Kidney epithelial cell (primary cell): Measurements from ENCODE around the gene ERFE. TPM values are rescaled to one million over a fixed set of nuclear protein-coding genes. Genes with fewer than 3 reads are reported as not detected.

Experiments used
- DNase-seq: peaks from one replicate; pipeline ENCODE4 v3.0.0-alpha.2; 2010; ENCODE audit warnings: low read depth
- H3K27me3 ChIP-seq: 2 replicates; pipeline ENCODE4 v1.6.0; 2011; ENCODE audit warnings: low read length; ENCODE audit not compliant: control insufficient read depth, insufficient read depth
- H3K36me3 ChIP-seq: 2 replicates; pipeline ENCODE4 v1.5.1; 2011; ENCODE audit warnings: low read length; ENCODE audit not compliant: control insufficient read depth, insufficient read depth
- H3K4me3 ChIP-seq: 2 replicates; pipeline ENCODE4 v1.5.1; 2011; ENCODE audit warnings: low read depth, mild to moderate bottlenecking, control low read depth, low read length
- total RNA-seq: library from RNA; depleted of rRNA; stranded (reverse); fragments of >200 nt; gene quantifications from 2 replicates; pipeline ENCODE4 v1.2.3, GENCODE V29; 2015
- TF ChIP-seq, protein P1 (sequence below): IDR thresholded peaks from 2 replicates; pipeline ENCODE4 v1.5.1; 2011; ENCODE audit warnings: mild to moderate bottlenecking, moderate library complexity, low read length, control low read depth, inconsistent platforms; ENCODE audit not compliant: insufficient read depth, poor library complexity, severe bottlenecking

The ERFE gene
- total RNA-seq, 1 donor from 2014 or later: 106 TPM

DNA sequence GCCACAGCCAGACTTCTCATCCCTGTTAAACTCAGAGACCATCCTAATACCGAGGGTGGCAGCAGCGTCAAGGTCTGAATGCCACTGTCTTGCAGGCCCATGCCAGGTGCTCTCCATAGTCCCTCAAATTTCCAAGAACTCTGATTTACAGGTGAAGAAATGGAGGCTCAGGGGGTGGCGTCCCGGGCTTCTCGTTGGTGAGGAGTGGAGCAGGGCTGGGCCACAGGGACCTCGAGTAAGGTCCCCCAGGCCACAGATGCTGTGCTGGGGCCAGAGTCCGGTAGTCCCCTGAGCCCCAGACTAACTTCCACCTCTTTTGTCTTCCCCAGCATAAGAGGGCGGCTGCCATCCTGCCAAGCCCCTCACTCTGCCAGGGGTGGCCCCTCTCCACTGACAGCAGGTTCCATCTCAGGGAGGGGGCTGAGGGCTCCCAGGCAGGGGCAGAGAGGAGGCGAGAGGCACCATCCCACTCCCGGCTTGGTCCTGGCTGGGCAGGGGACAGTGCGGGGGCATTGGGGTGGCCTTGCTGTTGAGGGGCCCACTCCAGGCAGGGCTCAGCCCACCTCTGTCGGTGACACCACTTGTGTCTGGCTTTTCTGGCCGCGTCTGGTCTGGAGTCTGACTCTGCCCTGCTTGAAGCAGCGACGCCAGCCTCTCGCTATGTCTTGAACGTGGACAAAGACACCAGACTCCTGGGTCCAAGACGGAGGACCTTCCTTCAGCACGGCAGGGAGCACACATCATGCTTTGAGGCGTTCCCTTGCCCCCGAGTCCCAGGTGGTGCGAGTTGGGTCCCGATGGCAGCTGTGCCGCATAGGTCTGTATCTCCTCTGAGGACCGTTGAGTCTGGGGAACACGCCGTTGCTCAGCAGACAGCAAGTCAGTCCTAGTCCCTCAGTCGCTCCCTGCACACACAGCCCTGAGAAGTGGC, 36.2 kb upstream of the ERFE start:
- Histone ChIP-seq H3K36me3 (no peaks in the 10 kb centered on the region), H3K4me3 (no peak overlapping the region), H3K27me3 (peaks cover 24% of the 10 kb centered on the region)
- DNase-seq: no peak
- TF ChIP-seq, protein P1, sequence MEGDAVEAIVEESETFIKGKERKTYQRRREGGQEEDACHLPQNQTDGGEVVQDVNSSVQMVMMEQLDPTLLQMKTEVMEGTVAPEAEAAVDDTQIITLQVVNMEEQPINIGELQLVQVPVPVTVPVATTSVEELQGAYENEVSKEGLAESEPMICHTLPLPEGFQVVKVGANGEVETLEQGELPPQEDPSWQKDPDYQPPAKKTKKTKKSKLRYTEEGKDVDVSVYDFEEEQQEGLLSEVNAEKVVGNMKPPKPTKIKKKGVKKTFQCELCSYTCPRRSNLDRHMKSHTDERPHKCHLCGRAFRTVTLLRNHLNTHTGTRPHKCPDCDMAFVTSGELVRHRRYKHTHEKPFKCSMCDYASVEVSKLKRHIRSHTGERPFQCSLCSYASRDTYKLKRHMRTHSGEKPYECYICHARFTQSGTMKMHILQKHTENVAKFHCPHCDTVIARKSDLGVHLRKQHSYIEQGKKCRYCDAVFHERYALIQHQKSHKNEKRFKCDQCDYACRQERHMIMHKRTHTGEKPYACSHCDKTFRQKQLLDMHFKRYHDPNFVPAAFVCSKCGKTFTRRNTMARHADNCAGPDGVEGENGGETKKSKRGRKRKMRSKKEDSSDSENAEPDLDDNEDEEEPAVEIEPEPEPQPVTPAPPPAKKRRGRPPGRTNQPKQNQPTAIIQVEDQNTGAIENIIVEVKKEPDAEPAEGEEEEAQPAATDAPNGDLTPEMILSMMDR: no peak

DNA sequence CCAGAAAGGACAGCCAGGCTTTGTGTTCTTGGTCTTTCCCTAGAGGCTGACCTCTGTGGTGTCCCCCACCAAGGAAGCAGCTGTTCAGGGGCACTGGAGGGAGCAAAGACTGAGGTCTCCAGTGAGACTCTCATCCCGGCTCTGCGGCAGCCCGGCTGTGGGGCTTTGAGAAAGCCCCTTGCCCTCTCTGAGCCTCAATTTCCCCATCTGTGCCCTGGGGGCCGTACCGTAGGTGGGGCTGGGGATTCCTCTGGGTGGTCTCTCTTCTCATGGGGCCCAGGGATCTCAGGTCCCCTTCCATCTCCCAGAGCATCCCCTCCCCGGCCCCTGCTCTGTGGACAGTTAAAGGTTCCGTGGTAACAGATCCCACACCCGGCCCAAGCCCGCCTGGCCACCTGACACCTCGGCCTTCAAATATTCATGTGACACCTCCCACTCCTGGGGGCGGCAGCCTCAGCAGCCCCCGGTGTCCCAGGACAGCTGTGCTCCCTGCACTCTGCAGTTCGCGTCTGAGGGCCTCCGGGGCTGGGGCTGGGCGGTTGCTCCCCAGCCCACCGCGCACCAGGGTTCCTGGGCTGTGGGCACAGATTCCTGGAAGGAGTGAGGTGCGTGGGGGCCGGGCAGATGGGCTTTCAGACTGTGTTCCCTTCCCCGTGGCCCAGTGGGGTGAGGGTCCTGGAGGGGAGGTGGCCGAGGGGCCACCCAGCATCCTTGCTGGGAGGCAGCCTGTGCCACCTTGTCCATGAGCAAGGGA, 35.4 kb upstream of the ERFE start:
- no peak for DNase-seq
- TF ChIP-seq, protein P1: no peak
- H3K4me3 ChIP-seq: no peak overlapping the region
- H3K27me3 ChIP-seq: peaks cover 24% of the 10 kb centered on the region
- H3K36me3 ChIP-seq: no peaks in the 10 kb centered on the region

DNA sequence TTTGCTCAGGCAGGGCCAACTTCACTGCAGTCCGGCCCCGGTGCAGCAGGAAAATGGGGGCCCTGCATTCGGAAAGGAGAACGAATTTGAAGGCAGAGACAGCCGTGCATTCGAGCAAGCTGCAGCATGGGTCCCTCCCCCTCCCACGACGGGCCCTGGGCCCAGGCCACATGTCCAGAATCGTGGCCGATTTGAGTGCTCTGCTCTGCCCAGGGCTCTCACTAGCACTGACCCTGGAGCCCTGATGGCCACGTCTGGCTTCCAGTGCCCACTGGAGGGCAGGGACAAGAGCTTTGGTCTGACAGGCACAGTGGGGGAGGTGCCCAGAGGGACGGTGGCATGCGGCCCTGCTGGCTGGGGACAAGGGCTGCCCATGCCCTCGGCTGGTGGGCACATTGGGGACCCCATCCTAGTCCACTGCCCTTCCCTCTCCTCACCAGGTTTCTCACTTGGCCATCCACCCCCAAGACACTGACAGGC, 34.7 kb upstream of the ERFE start:
- Histone ChIP-seq H3K27me3 (peaks cover 24% of the 10 kb centered on the region), H3K4me3 (no peak overlapping the region), H3K36me3 (no peaks in the 10 kb centered on the region)
- no peak for DNase-seq
- TF ChIP-seq, protein P1: no peak

DNA sequence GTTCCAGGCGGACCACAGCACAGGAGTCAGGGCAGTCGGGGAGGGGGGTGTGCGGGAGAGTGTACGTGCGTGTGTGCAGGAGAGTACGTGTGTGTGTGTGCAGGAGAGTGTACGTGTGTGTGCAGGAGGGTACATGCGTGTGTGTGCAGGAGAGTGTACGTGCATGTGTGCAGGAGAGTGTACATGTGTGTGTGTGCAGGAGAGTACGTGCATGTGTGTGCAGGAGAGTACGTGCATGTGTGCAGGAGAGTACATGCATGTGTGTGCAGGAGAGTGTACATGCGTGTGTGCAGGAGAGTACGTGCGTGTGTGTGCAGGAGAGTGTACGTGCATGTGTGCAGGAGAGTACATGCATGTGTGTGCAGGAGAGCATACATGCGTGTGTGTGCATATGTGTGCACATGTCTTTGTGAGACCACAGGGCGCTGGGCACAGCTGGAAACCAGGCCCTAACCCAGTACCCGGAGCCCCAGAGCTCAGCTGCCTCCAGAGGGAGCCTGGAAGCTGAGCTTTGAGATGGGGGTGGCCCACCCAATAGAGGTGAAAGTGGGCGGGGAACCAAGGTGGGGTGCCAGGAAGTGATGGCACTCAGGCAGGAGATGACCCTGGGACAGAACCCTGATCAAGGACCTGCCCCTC, 34.2 kb upstream of the ERFE start:
- Histone ChIP-seq H3K4me3 (no peak overlapping the region), H3K36me3 (no peaks in the 10 kb centered on the region), H3K27me3 (peaks cover 20% of the 10 kb centered on the region)
- no peak for DNase-seq
- TF ChIP-seq, protein P1: no peak

DNA sequence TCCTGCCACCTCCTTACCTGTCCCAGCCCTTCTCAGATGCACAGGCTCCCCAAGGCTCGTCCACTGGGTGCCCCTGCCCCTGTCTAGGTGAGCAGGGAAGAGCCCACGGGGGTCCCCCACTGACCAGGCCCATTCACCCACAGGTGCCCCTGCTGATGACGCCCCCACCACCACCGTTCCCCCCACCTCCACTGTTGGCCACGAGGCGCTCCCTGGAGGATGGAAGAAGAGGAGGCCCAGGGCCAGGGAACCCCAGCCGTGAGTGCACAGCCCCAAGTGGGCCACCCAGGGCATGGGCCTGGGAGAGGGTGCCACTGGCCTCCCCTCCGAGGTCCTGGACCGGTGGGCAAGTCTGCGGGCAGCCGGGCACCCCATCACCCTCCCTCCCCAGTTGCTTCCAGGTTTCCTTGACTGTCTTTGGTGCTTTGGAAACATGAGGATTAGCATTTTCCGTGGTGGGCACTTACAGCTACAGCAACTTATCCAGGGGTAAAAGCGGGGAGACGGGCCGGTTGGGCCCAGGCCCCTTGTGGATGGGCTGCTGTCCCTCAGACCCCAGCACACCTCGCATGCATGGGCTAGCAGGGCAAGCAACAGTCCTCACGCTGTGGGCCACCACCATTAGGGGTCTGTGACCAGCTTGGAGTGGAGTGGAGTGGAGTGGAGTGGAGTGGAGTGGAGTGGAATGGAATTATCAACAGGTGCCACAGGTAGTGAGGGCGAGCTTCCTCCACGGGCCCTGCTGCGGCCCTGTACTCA, 33.5 kb upstream of the ERFE start:
- Histone ChIP-seq H3K4me3 (no peak overlapping the region), H3K27me3 (peaks cover 13% of the 10 kb centered on the region), H3K36me3 (no peaks in the 10 kb centered on the region)
- TF ChIP-seq, protein P1: no peak
- DNase-seq: no peak
